ENCODE measurements around the gene CIP2A.

DNA sequence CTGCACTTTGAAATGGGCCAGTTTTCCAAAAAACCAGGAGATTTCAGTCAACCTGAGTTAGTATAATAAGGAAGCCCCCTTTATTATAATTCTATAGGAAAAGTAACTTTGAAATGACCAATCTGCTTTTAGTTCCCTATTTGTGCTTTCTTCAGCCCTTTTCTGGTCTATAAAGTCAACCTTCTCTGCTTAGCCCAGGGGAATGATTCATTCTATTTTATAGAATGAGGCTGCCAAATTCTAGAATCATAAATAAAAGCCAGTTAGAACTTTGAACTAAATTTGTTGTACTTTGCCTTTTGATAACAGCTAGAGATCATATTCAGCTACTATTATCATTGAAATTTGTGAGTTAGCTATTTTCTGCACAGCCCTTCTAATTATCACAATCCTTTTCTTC is 24.7 kb downstream of the CIP2A start:
- no peak for TF ChIP-seq BACH2 (CRISPR knock-in tag; IDR thresholded peaks at IDR 0.05; ENCODE audit: borderline replicate concordance)
- no peak for TF ChIP-seq PATZ1 (CRISPR knock-in tag; IDR thresholded peaks at IDR 0.05; ENCODE audit: borderline replicate concordance)
